Lower leg skin (tissue), 4 donors: ENCODE results near the gene CSNK1A1. TPM values are rescaled to one million over a fixed set of nuclear protein-coding genes. Genes with fewer than 3 reads are reported as not detected.

ENCODE experiments used
- DNase-seq, 2 donors: peaks; one replicate each; pipeline ENCODE4 v3.0.0-alpha.2; 2019; ENCODE audit warnings: low spot score in 2 of 2
- H3K4me3 ChIP-seq: fragments of 200-600 bp; sonication (generic); 2 replicates; pipeline ENCODE4 v1.5.1; 2017; ENCODE audit warnings: mild to moderate bottlenecking, low read depth; ENCODE audit not compliant: poor library complexity, severe bottlenecking
- POLR2A ChIP-seq, 2 donors: fragments of 450-650 bp; IDR thresholded peaks; one replicate each; pipeline ENCODE4 v1.6.1; 2016 to 2017; ENCODE audit warnings: antibody characterized with exemption in 2 of 2, mild to moderate bottlenecking in 1 of 2, moderate library complexity in 1 of 2
- WGBS, 2 donors: methylation state at CpG; one replicate each; pipeline ENCODE4 v1.1.5; 2018; 5-methylcytosine and 5-hydroxymethylcytosine counted together
- intact Hi-C: fragments of 100-400 bp; cut with DNase I; formaldehyde crosslinking; loops from one replicate; pipeline ENCODE4 v1.15.0; 2023; ENCODE audit warnings: low total_unique reads
- total RNA-seq, 4 donors: library from RNA; depleted of rRNA; stranded (reverse); fragments of >200 nt; gene quantifications; one replicate each; pipeline ENCODE4 v1.1.0, GENCODE V29; 2016
- TF ChIP-seq, protein P1 (sequence below), 3 donors: fragments of 450-650 bp; IDR thresholded peaks; one replicate each; pipeline ENCODE4 v1.5.1; 2016; ENCODE audit warnings: antibody characterized with exemption in 3 of 3, mild to moderate bottlenecking in 3 of 3, moderate library complexity in 2 of 3

CSNK1A1 gene
- total RNA-seq, 4 donors from 2014 or later: 270 to 297 (median 282) TPM

DNA sequence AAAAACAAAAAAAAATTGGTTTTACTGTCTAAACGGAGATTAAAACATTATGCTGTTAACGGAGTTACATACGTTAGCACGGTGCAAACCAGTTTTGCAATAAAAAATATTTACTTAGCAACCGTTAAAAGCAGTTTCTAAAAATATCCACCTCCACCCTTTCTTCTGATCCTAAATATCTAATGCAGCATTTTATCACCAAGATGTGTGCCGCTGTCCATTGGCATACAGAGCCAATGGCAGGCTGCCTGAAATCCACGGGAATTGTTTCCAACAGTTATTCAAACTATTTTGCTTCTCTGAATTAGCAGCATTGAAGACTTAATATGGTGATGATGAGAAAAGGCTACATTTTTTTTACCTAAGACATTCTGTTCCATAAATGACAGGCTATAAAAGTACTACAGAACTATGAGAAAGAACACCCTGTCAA lies 61.6 kb downstream of the CSNK1A1 start:
- intact Hi-C loops: no loop called here
- H3K4me3 ChIP-seq: no peak overlapping the region
- no peak for DNase-seq
- TF ChIP-seq, protein P1, sequence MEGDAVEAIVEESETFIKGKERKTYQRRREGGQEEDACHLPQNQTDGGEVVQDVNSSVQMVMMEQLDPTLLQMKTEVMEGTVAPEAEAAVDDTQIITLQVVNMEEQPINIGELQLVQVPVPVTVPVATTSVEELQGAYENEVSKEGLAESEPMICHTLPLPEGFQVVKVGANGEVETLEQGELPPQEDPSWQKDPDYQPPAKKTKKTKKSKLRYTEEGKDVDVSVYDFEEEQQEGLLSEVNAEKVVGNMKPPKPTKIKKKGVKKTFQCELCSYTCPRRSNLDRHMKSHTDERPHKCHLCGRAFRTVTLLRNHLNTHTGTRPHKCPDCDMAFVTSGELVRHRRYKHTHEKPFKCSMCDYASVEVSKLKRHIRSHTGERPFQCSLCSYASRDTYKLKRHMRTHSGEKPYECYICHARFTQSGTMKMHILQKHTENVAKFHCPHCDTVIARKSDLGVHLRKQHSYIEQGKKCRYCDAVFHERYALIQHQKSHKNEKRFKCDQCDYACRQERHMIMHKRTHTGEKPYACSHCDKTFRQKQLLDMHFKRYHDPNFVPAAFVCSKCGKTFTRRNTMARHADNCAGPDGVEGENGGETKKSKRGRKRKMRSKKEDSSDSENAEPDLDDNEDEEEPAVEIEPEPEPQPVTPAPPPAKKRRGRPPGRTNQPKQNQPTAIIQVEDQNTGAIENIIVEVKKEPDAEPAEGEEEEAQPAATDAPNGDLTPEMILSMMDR (IDR thresholded peaks at IDR 0.05): no peak
- TF ChIP-seq POLR2A (IDR thresholded peaks at IDR 0.05): no peak
- 4 to 9% methylated on average over 7 of the region's 7 CpGs for WGBS, 2 donors

DNA sequence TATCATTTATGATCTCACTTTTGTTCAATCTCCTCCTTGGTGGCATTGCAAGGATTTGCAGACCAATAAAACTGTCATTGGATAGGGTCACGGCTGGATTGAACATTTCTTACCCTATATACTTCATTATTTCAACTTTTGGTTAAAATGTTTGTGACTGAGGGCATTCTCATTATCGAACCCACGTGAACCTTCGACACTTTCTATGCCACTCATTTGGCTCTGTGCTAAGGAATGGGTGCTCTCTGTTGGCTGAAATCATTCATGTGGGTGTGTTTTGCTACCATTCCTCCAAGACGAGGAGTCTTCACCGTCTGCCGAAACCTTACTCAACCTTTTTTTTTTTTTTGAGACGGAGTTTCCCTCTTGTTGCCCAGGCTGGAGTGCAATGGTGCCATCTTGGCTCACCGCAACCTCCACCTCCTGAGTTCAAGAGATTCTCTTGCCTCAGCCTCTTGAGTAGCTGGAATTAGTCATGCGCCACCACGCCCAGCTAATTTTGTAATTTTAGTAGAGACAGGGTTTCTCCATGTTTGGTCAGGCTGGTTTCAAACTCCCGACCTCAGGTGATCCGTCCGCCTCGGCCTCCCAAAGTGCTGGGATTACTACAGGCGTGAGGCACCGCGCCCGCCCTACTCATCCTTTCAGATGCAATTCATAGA lies 62.5 kb downstream of the CSNK1A1 start:
- no peak overlapping the region for H3K4me3 ChIP-seq
- TF ChIP-seq POLR2A (IDR thresholded peaks at IDR 0.05): no peak
- TF ChIP-seq, protein P1 (IDR thresholded peaks at IDR 0.05): no peak
- 51 to 59% methylated on average over 19 of the region's 19 CpGs for WGBS, 2 donors
- intact Hi-C loops: no loop called here
- DNase-seq: peak in 1 of 2 donors; percentile 54

DNA sequence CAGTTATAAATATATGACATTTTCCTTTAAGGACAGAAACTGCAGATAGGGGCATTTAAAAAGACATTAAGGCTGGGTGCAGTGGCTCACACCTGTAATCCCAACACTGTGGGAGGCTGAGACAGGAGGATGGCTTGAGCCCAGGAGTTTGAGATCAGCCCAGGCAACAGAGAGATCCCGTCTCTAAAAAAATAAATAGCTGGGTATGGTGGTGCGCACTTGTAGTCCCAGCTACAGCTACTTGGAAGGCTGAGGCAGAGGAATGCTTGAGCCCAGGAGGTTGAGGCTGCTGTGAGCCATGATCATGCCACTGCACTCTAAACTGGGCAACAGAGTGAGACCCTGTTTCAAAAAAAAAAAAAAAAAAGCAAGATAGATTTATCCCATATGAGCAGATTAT lies 63.6 kb downstream of the CSNK1A1 start:
- peak in 1 of 2 donors; percentile 12 for DNase-seq
- intact Hi-C loops: no loop called here
- no peak overlapping the region for H3K4me3 ChIP-seq
- whole genome bisulfite sequencing, 2 donors: 56 to 81% methylated on average over 2 of the region's 2 CpGs
- TF ChIP-seq POLR2A (IDR thresholded peaks at IDR 0.05): no peak
- TF ChIP-seq, protein P1 (IDR thresholded peaks at IDR 0.05): no peak

DNA sequence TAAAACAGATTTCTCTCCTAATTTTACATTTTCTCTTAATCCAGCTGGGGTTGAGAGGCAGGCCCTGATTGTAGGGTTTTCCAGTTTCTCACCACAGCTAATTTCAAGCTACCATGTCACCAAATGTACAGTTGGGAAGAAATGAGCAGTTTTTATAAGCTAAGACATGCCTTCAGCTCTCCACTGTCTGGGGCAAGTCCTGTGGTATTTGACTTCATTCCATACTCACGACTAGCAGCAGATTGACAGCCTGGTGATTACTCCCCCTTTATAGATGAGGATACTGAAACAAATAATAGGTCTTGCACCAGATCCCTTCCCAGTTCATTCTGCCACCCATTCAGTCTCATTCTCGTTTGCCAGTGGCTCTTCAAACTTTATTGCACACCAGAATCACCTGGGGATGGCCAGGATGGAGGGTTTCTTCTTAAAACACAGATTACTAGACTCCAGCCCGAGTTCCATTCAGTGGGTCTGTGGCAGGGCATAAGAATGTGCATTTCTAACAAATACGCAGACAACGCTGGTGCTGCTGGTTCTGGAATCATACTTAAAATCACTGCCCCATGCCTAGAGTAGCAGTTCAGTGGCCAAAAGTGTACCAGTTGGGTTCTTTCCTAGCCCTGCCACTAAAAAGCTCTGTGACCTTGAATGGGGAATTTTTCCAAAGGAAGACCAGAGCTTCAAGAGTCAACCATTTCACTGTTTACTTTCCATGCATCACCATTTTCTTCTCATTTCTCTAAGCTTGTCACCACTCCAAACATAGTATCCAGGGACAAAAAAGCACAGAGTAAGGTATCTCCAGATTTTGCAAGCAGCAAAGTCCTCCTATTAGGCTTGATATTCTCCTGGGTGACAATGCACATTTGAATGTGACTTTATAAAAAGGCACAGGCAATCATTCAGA lies 64.3 kb downstream of the CSNK1A1 start:
- intact Hi-C loops: no loop called here
- 36 to 55% methylated on average over 5 of the region's 5 CpGs for WGBS, 2 donors
- peak; percentile 8 to 57 for DNase-seq
- TF ChIP-seq, protein P1 (IDR thresholded peaks at IDR 0.05): no peak
- no peak for TF ChIP-seq POLR2A (IDR thresholded peaks at IDR 0.05)
- H3K4me3 ChIP-seq: no peak overlapping the region

DNA sequence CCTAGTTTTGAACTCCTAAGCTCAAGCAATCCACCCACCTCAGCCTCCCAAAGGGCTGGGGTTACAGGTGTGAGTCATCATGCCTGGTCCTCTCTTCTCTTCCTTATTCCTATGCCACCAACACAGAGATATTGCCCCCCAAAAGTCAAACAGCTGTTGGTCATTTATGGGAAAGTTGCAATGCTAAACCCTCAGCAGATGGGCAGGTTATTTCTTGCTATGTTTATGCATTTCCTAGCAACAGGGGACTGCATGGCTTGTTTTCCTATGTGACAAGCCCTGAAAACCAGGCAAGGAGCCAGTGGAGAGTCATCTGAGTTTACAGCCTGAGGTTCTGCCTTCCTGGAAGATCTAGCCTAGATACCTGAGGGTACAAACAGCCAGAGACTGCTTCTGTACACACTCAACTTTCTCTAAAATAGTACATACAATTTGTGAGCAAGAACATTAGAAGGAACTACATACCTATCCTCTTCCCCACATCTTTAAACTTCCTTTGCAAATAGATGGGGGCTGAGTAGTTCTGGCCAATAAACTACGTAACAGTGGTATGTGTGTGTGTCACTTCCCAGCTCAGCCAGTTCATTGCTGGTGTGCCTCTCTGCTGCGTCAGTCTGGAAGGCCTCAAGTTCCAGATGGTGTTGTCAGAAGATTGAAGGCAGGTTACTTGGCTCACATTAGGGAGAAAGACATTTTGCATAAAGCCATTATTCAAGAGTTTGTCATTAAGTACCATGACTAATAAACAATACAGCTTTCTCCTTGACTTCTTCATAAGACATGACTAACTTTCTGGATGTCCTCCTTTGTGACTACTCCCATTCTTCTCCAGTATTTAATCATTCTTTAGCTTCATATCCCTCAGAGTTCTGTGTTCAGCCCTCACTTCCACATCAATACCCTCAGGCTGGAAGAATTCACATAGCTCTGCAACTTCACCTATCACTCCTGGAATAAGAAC lies 65.3 kb downstream of the CSNK1A1 start:
- no peak for TF ChIP-seq POLR2A (IDR thresholded peaks at IDR 0.05)
- TF ChIP-seq, protein P1 (IDR thresholded peaks at IDR 0.05): no peak
- intact Hi-C loops: no loop called here
- H3K4me3 ChIP-seq: no peak overlapping the region
- WGBS, 2 donors: 0 to 9% methylated on average over 2 of the region's 2 CpGs
- peak; percentile 93 for DNase-seq
